NCI-H146 (cell line): ENCODE measurements around the gene NSA2.
A peak's percentile ranks its signal among the peaks of the same experiment; 100 is the strongest.
"Not testable (repeated sequence)": the region's sequence is repeated elsewhere in the genome, so short reads cannot be mapped to it uniquely, and the experiment has no call there.

Source experiments
- DNase-seq: peaks from one replicate; lab custom pipeline; 2025; lab: John Stamatoyannopoulos, UW

NSA2 gene

DNA sequence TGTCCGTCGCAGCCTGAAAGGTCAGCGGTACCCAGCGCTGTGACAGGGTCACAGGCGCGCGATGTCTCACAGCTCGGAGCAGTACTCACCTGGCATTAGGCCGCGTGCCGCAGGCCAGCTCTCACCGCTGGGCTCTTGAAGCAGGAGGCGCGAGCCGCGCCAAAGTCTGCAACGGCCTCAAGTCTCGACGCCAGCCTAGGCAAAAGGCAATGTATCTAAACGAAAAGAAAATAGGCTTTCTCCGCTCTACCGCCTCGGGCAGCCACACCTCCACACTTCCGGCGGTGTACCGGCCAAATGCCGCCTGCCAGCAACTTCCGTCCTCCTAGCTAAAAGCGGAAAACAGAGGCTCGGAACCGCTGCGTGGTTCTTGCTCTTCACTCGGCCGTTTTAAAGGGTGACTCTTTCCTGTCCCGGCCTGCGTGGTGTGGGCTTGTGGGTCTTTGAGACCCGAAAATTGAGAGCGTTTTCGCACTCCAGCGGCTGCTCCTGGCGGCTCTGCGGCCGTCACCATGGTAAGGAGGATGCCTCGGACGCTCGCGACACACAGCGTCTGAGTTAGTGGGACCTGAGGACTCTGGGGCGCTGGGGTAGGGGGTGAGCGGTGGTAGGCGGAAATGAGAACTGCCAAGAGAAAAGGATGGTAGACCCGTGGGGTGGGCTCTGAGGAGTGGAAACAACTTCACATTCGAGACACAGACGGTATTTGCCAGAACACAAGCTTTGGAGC lies at the start of gene NSA2, which contains the start of gene GFM2:
Gene NSA2 (plus strand): TSS at position 401 of the 730 bp plus-strand sequence. CDS start 112 bp downstream, at position 513.
Gene GFM2 (minus strand): TSS at position 269 of the 730 bp plus-strand sequence. CDS start 3,375 bp downstream, outside the sequence.
- DNase-seq = peak; percentile 90

GRCh38 chr5:74717596-74717995 lies 49.5 kb upstream of the NSA2 start:
- no peak for DNase-seq

GRCh38 chr5:74722271-74722670 lies 44.8 kb upstream of the NSA2 start:
- DNase-seq = no peak

GRCh38 chr5:74725331-74725730 lies 41.7 kb upstream of the NSA2 start:
- no peak for DNase-seq

GRCh38 chr5:74736759-74737158 lies 30.3 kb upstream of the NSA2 start:
- DNase-seq = no peak

GRCh38 chr5:74738406-74738805 lies 28.6 kb upstream of the NSA2 start:
- no peak for DNase-seq

GRCh38 chr5:74748742-74749141 lies 18.3 kb upstream of the NSA2 start:
- DNase-seq = not testable (repeated sequence)

DNA sequence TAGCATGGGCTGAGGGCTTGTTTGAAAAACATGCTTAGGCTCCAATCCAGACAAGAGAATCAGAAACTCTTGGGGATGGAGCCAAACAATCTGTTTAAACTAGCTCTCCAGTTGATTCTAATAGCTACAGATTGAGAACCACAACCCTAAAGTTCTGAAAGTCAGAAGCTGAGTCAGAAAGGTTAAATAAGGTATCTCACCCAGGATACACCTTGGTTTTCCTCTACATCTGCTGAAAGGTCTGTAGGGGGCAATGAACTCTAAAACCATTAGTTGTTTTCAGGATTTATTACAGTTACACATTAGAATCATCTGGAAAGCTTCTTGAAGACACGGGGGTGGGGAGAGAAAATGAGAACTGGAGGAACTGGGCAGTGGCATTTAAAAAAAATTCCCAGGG lies 5.8 kb upstream of the NSA2 start:
- DNase-seq = no peak

DNA sequence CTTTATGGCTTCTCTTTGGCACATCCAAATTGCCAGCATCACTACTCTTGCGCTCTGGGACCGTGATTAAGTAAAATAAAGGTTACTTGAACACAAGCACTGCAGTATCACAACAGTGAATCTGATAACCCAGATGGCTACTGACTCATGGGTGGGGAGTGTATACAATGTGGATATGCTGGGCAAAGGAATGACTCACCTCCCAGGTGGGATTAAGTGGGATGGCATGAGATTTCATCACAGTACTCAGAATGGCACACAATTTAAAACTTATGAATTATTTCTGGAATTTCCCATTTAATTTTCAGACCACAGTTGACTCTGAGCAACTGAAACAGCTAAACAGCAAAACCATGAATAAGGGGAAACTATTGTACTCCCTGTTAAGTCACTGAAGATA lies 4.5 kb upstream of the NSA2 start:
- DNase-seq = no peak

DNA sequence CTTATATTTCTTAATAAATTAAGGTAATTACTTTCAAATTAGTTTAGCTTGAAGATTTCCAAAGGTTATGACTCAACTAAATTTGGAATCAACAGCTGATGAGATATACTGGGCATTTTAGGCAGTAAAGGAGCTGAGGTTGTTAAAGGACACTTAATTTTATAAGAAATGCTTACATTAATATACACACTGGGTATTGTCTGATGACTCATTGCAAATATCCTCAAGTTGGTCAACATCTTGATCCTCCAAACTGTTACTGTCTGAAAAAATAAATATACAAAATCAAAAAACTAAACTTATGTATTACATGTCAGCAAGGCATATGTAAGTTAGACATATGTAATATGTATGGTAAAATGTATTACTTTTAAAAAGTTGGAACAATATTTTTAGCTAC lies 3.5 kb upstream of the NSA2 start:
- DNase-seq = no peak

- DNase-seq = peak; percentile 16
Measured at GRCh38 chr5:74765201-74765600, 1.8 kb upstream of the NSA2 start.

DNA sequence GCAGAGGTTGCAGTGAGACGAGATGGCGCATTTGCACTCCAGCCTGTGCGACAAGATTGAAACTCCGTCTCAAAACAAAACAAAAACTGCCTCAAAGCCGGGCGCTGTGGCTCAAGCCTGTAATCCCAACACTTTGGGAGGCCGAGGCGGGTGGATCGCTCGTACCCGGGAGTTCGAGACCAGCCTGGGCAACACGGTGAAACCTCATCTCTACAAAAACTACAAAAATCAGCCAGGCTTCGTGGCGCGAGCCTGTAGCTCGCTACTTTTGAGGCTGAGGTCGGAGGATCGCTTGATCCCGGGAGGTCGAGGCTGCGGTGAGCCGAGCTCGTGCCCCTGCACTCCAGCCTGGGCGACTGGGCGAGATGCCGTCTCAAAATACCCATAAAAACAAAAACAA lies 1.1 kb upstream of the NSA2 start:
- no peak for DNase-seq

GRCh38 chr5:74766418-74766848 lies 616 bp upstream of the NSA2 start:
- DNase-seq = peak; percentile 47

GRCh38 chr5:74767579-74767913 lies 497 bp downstream of the NSA2 start:
- DNase-seq = peak; percentile 46

- DNase-seq = no peak
Measured at GRCh38 chr5:74772359-74772758, 5.3 kb downstream of the NSA2 start.

GRCh38 chr5:74778609-74779008 lies 11.6 kb downstream of the NSA2 start:
- no peak for DNase-seq

DNA sequence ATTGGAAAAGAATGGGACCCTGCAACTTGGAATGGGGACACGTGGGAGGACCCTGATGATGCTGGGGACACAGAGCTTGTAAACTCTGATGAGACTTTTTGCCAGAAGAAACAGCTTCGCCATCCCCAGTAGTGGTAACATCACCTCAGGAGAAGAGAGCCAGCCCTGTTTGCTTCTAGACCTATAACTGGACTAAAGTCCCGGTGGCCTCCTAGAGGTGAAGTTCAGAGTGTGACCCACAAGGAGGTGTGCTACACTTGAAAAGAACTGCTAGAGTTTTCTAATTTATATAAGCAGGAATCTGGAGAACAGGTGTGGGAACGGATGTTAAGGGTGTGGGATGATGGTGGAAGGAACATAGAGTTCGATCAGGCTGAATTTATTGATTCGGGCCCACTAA lies 19.8 kb downstream of the NSA2 start:
- no peak for DNase-seq

GRCh38 chr5:74787424-74787823 lies 20.4 kb downstream of the NSA2 start:
- no peak for DNase-seq

DNA sequence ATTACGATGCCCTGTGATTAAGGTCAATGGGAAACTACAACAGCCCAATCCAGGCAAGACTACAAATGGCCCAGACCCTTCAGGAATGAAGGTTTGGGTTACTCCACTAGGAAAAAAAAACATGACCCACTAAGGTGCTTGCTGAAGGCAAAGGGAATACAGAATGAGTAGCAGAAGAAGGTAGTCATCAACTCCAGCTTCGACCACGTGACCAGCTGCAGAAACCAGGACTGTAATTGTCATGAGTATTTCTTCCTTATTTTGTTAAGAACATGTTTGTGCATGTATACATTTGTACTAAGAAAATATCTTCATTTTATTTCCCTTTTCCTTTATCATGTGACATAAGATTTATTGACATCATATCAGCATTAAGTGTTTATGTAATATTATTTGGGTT lies 24.6 kb downstream of the NSA2 start:
- DNase-seq = not testable (repeated sequence)

GRCh38 chr5:74798977-74799911 lies 32.2 kb downstream of the NSA2 start:
- DNase-seq = no peak

DNA sequence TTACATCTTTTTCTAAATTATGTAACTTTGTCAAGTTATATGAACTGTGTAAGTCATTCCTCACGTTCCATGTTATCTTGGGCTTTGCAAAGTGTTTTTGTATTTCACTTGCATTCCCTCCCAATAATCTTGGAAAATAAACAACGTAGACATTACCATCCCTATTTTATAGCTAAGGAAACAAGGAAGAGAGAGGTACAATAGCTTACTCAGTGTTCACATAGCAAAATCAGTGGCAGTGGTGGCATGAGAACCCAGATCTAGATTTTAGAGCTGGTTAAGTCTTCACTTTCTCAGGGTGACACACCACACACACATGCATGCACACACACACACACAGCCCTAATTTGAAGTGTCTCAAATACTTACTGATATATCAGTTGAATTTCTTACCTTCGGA lies 34.1 kb downstream of the NSA2 start:
- DNase-seq = no peak

DNA sequence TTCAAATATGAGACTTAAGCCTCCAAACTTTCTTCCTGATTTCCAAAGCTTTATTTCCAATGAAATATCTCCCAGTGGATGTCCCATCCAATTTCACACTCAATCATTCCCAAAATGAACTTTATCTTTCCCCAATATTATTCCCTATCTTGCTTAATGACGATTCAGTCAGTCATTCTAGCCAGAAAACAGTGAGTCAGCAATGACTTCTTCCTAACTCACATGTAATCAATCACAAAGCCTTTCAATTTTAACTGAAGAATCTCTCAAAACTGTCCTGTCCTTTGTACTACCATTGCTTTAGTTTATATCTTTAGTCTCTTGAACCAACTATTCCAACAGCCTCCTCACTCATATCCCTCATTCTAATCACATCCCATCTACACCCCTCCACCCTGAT lies 34.9 kb downstream of the NSA2 start:
- no peak for DNase-seq

- DNase-seq = no peak
Measured at GRCh38 chr5:74810915-74811314, 43.9 kb downstream of the NSA2 start.
